Osteocyte (in vitro differentiated cells): ENCODE data around the gene IFNB1. TPM values are rescaled to one million over a fixed set of nuclear protein-coding genes. Genes with fewer than 3 reads are reported as not detected.

Experiments
- DNase-seq: peaks from one replicate; pipeline ENCODE4 v3.0.0; 2021; ENCODE audit warnings: mixed read lengths; ENCODE audit not compliant: unreplicated experiment; ENCODE audit errors: extremely low spot score
- H3K27ac Mint-ChIP-seq: one replicate; pipeline ENCODE4 v1.8.0; 2021; ENCODE audit warnings: mild to moderate bottlenecking, mixed read lengths; ENCODE audit not compliant: unreplicated experiment
- H3K27me3 Mint-ChIP-seq: one replicate; pipeline ENCODE4 v1.8.0; 2021; ENCODE audit warnings: mixed read lengths; ENCODE audit not compliant: unreplicated experiment
- H3K36me3 Mint-ChIP-seq: one replicate; pipeline ENCODE4 v1.8.0; 2021; ENCODE audit warnings: mixed read lengths; ENCODE audit not compliant: unreplicated experiment
- H3K4me1 Mint-ChIP-seq: one replicate; pipeline ENCODE4 v1.8.0; 2021; ENCODE audit warnings: mixed read lengths; ENCODE audit not compliant: unreplicated experiment
- H3K4me3 Mint-ChIP-seq: one replicate; pipeline ENCODE4 v1.8.0; 2021; ENCODE audit warnings: mild to moderate bottlenecking, moderate library complexity, mixed read lengths; ENCODE audit not compliant: unreplicated experiment
- H3K9me3 Mint-ChIP-seq: one replicate; pipeline ENCODE4 v1.8.0; 2021; ENCODE audit warnings: mixed read lengths; ENCODE audit not compliant: unreplicated experiment
- CTCF ChIP-seq: fragments of 200-600 bp; sonication (generic); IDR thresholded peaks from 2 replicates; pipeline ENCODE4 v1.5.0; 2021; ENCODE audit warnings: antibody characterized with exemption, mild to moderate bottlenecking, moderate library complexity
- total RNA-seq: library from RNA; stranded (reverse); gene quantifications from 2 replicates; pipeline ENCODE4 v1.2.1, GENCODE V29; 2021

Gene IFNB1
- total RNA-seq, 1 donor from 2014 or later: not detected

- TF ChIP-seq CTCF: no peak
- no peak for DNase-seq
- Mint-ChIP-seq H3K9me3 (peaks cover 6% of the 10 kb centered on the region), H3K27ac (no peak overlapping the region), H3K4me3 (no peak overlapping the region), H3K36me3 (peaks cover 2% of the 10 kb centered on the region), H3K27me3 (no peaks in the 10 kb centered on the region), H3K4me1 (peaks cover 8% of the 10 kb centered on the region)
Observed at GRCh38 chr9:21078702-21079101, 960 bp upstream of the IFNB1 start.

- H3K9me3 Mint-ChIP-seq: peaks cover 6% of the 10 kb centered on the region
- H3K4me1 Mint-ChIP-seq: peaks cover 10% of the 10 kb centered on the region
- no peak overlapping the region for H3K4me3 Mint-ChIP-seq
- no peak for TF ChIP-seq CTCF
- DNase-seq: no peak
- H3K27me3 Mint-ChIP-seq: no peaks in the 10 kb centered on the region
- H3K27ac Mint-ChIP-seq: no peak overlapping the region
- peaks cover 2% of the 10 kb centered on the region for H3K36me3 Mint-ChIP-seq
Observed at GRCh38 chr9:21075484-21075883, 2.3 kb downstream of the IFNB1 start.

- no peak overlapping the region for H3K4me3 Mint-ChIP-seq
- H3K27me3 Mint-ChIP-seq: no peaks in the 10 kb centered on the region
- TF ChIP-seq CTCF: no peak
- DNase-seq: no peak
- H3K27ac Mint-ChIP-seq: peak overlapping the region; percentile 83
- no peaks in the 10 kb centered on the region for H3K9me3 Mint-ChIP-seq
- H3K4me1 Mint-ChIP-seq: peaks cover 25% of the 10 kb centered on the region
- peaks cover 1% of the 10 kb centered on the region for H3K36me3 Mint-ChIP-seq
Observed at GRCh38 chr9:21070906-21071305, 6.8 kb downstream of the IFNB1 start.

- H3K4me3 Mint-ChIP-seq: peak overlapping the region; percentile 34
- H3K4me1 Mint-ChIP-seq: peaks cover 25% of the 10 kb centered on the region
- peak overlapping the region; percentile 83 for H3K27ac Mint-ChIP-seq
- no peaks in the 10 kb centered on the region for H3K27me3 Mint-ChIP-seq
- no peaks in the 10 kb centered on the region for H3K9me3 Mint-ChIP-seq
- peak; percentile 44 for TF ChIP-seq CTCF
- H3K36me3 Mint-ChIP-seq: peaks cover 1% of the 10 kb centered on the region
- no peak for DNase-seq
Observed at GRCh38 chr9:21070171-21070571, 7.6 kb downstream of the IFNB1 start.

GRCh38 chr9:21060919-21061561, 16.7 kb downstream of the IFNB1 start:
- Mint-ChIP-seq H3K27ac (peak overlapping the region; percentile 58), H3K27me3 (no peaks in the 10 kb centered on the region), H3K9me3 (no peaks in the 10 kb centered on the region), H3K4me1 (peaks cover 19% of the 10 kb centered on the region), H3K36me3 (peaks cover 1% of the 10 kb centered on the region), H3K4me3 (no peak overlapping the region)
- peak; percentile 41 for TF ChIP-seq CTCF
- DNase-seq: no peak
